ENCODE data around the gene SUV39H1.
A peak's percentile ranks its signal among the peaks of the same experiment; 100 is the strongest.

SUV39H1 gene

DNA sequence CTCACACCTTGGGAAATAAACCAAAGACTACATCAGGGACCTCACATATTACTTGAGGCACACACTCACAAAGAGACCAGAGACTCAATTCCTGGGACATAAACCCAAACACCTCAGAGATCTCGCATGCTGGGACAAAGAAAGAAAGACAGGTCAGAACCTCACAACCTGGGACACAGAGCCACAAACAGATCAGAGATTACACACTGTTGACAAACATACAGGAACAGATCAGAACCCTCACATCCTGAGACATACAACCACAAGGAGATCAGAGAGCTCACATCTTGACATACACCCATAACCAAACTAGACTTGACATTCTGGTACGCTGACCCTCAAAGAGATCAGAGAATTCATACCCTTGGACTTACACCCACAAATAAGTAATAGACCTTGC, 17.3 kb downstream of the SUV39H1 start:
- no peak for DNase-seq (ENCODE audit: low read depth in 2 of 2)

DNA sequence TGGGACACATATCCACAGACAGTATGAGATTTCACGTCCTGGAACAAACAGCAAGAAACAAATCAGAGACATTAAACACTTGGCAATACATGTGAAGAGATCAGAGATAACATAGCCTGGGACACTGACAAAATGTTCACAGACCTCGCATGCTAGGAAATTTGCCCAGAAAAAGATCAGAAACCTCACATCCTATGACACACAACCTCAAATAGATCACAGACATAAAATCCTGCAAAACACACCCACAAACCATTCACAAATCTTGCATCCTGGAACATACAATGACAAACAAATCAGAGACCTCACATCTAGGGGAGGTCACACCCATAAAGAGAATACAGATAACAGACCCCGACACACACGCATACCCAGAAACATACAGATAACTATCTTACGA, 18.0 kb downstream of the SUV39H1 start:
- DNase-seq (ENCODE audit: low read depth in 2 of 2): no peak

DNA sequence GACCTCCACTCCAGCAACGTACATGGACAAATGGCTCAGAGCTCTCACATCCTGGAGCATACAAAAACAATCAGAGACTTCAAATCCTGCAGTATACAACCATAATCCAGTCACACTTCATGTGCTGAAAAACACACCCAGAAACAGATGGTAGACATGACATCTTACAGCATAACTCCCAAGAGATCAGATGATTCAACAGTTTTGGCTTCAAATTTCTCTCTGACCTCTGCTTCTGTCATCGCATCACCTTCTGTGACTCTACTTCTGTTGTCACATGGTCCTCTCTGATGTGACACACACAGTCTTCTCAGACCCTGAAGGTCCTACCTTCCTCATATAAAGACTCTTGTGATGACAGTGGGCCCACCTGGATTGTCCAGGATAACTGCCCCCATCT, 18.5 kb downstream of the SUV39H1 start:
- DNase-seq (ENCODE audit: low read depth in 2 of 2): no peak

DNA sequence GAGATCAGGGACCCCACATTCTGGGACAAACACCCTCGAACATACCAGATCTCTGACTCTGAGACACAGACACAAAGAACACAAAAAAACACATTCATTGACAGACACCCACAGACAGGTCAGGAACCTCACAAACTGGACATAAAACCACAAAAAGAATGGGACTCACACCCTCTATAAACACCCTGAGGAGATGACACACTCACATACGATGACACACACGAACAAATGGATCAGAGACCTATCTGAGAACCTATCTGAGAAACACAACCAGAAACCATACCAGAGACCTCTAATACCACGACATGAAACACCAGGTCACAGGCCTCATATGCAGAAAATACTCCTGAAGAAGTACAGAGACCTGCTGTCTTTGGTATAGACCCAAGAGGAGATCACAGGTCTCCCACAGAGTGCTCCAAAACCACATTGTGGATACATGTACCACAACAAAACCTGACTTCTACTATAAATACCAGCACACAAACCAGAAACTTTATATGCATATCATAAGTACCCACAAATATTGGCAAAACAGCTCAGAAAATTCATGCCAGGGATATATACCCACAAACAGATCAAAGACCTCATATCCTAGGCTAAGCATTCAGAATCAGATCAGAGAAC, 19.5 kb downstream of the SUV39H1 start:
- no peak for DNase-seq (ENCODE audit: low read depth in 2 of 2)

DNA sequence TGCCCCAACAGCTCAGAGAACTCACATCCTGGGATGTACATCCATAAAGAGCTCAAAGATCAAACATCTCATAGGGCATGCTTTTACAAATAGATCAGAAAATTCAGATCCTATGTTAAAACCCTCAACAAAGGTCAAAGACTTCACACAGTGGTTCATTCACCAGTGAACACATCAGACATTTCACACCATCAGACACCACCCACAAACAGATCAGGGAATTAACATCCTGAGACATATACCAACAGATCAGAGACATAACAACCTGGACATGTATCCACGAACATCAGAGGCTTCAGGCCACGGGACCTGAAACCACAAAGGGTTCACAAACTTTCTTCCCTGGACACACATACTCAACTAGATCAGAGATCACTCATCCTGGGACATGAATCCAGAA, 23.4 kb downstream of the SUV39H1 start:
- no peak for DNase-seq (ENCODE audit: low read depth in 2 of 2)

DNA sequence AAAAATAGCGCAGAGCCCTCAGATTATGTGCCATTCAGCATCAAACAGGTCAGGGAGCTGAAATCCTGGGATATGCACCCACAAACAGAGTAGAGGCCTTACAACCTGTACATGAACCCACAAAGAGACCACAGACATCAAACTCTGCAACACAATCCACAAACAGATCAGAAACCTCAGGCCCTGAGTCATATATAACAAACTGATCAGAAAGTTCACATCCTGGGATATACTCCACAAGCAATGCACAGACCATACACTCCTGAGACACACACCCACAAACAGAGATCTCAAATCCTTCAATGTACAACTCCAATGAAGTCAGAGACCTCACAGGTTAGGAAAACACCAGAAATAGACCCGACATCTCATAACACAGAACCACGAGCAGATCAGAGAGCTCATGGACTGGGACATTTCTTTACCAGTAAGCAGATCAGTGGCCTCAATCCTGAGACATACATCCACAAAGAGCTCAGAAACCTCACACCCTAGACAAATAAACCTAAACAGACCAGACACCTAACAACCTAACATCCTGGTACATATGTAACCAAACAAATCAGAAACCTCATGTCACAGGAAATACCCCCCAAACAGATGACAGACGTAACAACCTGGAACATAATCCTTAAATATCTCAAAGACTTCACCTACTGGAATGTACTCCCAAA, 24.2 kb downstream of the SUV39H1 start:
- DNase-seq (ENCODE audit: low read depth in 2 of 2): no peak

DNA sequence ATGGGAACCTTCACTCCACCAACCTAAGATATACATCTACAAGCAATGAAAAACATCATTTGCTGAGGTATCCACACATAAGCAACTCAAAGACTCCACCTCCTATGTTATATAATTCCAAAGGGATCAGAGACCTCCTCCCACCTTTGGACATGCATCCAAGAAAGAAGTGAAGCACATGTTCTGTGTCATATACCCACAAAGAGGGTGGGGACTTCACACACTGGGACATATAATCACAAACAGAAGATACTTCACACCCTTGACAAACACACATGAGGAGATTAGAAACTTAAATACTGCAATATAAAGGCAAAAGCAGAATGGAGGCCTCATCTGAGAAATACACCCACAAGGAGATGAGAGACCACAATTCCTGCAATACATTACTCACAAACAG, 25.4 kb downstream of the SUV39H1 start:
- no peak for DNase-seq (ENCODE audit: low read depth in 2 of 2)

DNA sequence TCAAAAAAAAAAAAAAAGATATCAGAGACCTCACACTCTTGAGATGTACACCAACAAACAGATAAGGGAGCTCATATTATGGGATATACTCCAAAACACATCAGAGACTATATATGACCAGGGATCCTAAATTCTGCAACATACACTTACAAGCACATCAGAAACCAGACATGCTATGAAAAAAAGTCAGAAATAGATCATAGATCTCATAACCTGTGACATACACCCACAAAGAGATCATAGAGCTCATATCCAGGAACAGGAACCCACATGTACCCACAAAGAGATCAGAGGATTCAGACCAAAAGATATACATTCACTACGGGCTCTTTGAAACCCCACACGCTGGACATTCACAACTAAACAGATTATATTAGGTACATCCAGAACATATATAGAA, 30.1 kb downstream of the SUV39H1 start:
- DNase-seq (ENCODE audit: low read depth in 2 of 2): no peak

DNA sequence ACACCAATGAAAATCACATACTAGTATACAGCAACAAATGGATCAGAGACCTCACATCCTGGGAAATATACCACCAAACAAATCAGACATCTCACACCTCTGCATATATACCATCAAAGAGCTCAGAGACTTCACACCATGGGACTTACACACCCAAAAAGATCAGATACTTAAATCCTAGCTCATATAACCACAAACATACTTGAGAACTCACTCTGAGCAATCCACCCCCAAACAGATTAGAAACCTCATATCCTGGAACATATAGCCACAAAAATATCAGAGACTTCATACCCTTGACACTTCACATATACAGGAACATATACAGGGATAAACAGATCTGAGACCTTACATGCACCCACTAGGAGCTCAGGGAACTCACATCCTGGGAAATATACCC, 32.1 kb downstream of the SUV39H1 start:
- DNase-seq (ENCODE audit: low read depth in 2 of 2): no peak

DNA sequence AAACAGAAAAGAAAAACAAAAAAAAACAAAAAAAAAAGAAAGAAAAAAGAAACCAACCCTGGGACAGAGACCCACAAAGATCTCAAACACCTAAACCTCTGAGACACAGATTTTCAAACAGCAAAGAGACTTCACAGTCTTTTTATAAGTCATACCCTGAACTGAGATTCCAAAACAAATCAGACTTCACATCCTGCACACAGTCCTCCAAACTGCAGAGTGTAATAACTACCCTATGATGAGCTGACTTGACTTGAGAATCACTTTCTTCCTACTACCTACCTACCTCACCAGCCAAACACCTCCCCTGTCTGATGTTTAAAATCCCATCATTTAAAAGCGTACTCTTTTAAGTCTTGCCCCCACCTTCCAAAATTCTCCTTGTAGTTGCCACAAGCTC, 39.8 kb downstream of the SUV39H1 start:
- no peak for DNase-seq (ENCODE audit: low read depth in 2 of 2)

DNA sequence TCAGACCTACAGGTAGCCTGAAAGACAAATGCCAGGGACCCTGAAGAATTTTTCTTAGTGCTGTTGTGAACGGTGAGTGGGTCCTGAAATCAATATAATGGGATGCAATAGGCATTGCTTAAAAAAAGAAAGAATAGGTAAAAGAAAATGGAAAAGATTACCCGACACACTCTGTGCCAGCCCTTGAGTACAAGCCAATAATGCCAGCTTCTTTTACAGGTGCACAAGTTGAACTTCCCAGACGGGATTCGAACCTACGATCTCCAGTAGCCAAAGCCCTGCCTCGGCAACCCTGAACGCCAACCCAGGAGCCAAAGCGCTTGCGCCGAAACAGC, 40.3 kb downstream of the SUV39H1 start:
- DNase-seq (ENCODE audit: low read depth in 2 of 2): no peak

DNA sequence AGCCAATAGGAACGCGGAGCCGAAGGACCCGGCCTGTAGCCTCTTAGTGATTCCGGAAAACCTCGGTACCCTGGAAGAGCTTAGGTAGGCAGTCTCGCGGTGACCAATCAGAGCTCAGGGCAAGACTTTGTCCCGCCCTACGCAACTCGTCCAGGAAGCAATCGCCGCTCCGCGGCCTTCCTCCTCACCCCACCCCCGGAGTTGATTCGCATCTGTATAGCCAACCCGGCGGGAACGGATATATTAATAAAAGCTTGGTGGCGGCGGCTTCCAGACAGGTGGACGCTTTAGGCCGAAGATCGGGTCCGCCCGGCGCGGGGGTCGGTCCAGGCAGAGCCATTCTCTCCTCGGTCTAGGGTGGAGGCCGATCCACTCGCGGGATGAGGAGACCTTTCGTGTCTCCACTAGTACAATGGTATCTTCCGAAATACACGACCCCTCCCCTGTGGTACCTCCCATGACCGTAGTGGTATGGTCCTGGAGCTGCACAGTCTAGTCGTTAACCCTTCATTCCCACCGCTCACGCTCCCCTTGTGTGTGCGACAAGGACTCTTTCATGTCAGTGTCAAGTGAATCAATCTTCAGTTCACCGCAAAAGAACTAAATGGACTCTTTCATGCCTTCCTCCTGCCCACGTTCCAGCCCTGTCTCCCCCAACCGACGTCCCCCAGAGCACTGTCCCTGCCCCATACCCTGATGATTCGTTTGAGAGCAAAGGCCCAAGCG, 40.8 kb downstream of the SUV39H1 start:
- peak; percentile 60 to 73 for DNase-seq (ENCODE audit: low read depth in 2 of 2)

DNA sequence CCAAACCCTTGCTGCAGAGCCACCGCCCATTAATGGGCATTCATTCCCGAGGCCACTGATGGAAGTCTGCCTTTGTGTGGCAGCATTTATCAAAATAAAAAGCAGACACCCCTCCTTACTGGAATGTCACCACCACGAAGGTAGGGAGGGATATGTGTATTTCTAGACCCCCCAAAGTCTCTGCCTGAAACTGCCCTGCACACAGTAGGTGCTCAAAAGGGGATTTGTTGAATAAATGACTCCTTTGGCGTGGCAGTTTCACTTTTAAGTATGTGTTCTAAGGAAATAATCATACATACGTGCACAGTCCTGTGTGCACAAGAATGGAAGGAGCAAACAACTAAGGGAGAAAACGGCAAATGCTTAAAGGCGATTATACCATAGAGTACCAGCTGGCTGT, 41.4 kb downstream of the SUV39H1 start:
- no peak for DNase-seq (ENCODE audit: low read depth in 2 of 2)

DNA sequence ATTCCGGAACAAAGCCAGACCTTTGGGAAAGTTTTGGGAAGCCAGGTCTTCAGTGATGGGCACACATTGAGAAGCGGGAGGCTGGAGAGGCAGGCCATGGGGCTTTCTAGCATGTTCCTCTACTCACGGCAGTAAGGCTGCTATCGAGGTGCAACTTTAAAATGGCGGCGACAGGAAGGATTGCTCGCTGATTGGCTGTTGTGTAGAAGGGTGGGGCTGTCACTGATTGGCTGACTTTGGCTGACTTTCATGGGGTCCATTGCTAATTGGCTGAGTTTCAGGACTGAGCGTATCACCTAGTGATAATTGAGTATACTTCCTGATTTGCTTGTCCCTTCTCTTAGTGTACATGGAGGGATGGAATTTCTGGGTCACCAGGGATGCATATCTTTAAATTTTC, 45.3 kb downstream of the SUV39H1 start:
- no peak for DNase-seq (ENCODE audit: low read depth in 2 of 2)

DNA sequence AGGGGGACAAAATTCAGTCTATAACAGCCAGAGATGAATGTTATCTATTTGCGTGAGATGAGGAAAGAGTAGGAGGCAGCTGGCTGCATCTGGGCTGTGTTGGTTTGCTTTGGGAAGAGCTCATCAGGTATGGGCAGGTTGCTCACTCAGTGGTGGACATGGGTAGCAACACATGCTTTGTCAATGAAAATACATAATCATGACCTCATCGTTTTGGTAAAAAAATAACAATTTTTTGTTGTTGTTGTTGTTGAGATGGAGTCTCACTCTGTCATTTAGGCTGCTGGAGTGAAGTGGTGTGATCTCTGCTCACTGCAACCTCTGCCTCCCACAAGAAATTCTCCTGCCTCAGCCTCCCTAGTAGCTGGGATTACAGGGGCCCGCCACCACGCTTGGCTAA, 48.7 kb downstream of the SUV39H1 start:
- no peak for DNase-seq (ENCODE audit: low read depth in 2 of 2)

DNA sequence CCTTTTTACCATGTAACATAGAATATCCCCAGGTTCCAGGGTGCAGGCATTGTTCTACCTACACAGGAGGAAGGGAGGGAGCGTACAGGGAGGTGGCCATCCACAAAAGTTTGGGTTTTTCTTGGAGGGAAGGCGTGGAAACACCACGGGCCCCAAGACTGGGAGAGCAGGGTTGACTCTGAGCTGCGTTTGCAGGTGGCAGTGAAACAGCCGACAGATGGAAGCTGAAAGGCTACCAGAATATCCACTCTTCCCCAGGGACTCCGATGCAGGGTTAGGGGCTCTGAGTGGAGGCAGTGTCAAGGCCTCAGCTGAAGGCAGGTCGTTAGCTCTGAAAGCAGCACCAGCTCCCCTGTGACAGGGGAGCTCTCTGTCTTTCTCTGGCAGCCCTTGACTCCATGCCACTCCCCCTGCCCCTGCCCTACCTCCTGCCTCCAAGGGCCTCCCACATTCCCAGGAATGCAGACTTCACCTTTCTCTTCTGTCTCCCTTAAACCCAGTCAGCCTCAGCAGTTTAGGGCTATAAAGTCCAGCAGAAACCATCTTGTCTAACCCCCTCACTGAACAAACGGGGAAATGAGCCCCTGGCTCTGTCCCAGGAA, 51.0 kb downstream of the SUV39H1 start:
- DNase-seq (ENCODE audit: low read depth in 2 of 2): no peak

DNA sequence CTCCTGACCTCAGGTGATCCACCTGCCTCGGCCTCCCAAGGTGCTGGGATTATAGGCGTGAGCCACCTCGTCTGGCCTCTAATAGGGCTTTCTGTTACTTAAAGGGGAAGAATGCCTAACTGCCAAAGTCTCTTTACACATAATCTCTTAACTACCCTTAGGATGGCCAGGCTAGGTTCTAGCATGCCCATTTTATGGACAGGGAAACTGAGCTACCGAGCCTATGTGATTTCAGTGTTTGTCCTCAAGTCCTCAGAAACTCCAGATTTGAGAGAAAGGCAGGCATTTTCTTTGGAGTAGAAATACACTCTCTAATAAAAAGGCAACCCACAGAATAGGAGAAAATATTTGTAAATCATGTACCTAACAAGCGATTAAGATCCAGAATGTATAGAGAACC, 52.6 kb downstream of the SUV39H1 start:
- DNase-seq (ENCODE audit: low read depth in 2 of 2): no peak

DNA sequence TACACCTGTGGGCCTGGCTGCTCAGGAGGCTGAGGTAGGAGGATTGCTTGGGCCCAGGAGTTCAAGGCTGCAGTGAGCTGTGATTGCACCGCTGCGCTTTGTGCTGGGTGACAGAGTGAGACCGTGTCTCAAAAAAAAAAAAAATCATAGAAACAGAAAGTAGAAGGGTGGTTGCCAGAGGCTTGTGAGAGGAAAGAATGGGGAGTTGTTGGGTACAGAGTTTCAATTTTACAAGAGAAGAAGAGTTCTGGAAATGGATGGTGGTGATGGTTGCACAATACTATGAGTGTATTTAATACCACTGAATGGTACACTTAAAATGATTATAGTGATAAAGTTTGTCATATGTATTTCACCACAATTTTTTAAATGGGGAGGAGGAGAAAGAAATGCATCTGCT, 54.8 kb downstream of the SUV39H1 start:
- DNase-seq (ENCODE audit: low read depth in 2 of 2): no peak

DNA sequence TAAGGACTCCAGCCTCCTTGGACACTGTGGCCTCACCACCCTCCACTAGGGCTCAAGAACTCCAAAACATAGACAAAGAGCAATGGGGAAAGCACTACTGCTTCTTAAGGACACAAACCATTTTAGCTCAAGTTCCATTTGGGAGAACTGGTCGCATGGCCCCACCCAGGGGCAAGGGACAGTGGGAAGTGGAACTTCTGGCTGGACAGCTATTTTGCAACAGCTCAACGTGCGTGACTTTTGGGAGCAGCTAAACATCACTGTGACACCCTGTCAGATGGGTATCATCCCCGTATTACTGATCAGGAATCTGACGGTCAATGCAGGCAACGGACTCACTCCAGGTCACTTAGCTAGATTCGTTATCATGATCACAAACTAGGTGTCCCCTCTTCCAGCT, 56.0 kb downstream of the SUV39H1 start:
- DNase-seq (ENCODE audit: low read depth in 2 of 2): no peak

DNA sequence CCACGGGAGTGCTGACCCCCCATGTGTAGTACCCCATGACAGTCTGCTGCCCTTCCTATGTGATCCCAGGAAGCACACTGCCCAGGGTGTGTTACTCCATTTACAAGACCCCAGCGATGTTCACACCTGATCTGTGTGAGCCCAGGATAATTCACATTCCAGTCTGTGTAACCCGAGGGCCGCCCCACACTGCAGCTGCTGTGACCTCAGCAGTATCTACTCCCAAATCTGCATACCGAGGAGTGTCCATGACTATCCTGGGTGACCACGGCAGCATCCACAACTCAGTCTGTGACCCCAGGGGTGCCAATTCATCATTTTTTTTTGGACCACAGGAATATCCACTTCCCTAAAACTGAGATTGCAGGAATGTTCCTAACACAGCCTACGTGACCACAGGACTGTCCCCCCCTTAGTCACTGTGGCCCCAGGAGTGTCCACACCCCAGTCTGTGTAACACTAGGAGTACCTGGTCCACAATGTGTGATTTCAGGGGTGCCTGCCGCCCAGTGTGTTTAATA, 57.2 kb downstream of the SUV39H1 start:
- DNase-seq (ENCODE audit: low read depth in 2 of 2): no peak

DNA sequence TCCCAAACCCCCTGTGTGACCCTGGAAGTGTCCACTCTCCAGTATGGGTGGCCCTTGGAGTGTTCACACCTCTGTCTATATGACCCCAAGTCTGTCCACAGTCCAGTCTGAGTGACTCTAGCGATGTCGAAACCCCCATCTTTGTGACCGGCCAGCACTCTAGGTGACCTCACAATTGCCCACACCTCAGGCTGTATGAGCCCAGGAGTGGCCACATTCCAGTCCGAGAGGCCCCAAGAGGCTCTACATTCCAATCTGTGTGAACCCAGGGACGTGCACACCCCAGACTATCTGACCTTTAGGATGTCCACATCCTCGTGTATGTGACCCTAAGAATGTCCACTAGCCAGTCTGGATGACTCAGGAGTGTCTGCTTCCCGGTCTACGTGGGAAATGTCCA, 57.7 kb downstream of the SUV39H1 start:
- DNase-seq (ENCODE audit: low read depth in 2 of 2): no peak
